ENCODE data around the gene WDTC1.
A peak's percentile ranks its signal among the peaks of the same experiment; 100 is the strongest.
"Not testable (repeated sequence)": the region's sequence is repeated elsewhere in the genome, so short reads cannot be mapped to it uniquely, and the experiment has no call there.

WDTC1 gene

DNA sequence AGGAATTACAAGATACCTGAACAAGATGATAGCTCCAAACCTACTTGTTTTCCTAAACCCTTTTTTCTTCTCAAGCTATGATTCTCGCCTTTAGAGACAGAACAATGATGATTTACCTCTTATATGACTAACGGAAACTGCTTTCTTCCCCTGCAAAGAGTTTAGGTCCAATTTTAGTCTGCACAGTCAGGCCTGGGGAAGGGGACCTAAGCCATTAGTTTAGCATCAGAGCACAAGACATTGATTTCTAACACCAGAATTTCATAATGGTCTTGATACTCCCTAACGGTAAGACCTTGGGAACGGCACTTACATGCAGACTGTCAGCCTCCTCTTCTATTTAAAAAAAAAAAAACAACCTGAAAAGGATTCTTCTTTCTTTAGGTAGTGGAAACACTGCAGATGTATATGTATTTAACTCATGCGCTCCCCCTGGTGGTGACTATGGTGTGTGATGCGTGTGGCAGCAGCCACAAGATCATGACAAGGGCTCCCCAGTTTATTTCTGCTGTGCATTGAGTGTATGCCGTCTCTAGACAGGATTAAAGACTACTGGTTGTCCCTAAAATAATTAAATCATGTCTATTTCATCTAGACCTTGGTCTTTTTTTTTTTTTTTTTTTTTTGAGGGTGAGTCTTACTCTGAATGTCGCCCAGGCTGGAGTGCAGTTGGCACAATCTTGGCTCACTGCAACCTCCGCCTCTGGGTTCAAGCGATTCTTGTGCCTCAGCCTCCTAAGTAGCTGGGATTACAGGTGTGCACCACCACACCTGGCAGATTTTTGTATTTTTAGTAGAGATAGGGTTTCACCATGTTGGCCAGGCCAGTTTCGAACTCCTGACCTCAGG, 50.2 kb downstream of the WDTC1 start:
- peak; percentile 82 for DNase-seq (ENCODE audit: low read depth)
- H3K4me3 ChIP-seq (ENCODE audit: low read length): no peak overlapping the region
- TF ChIP-seq, protein P1, sequence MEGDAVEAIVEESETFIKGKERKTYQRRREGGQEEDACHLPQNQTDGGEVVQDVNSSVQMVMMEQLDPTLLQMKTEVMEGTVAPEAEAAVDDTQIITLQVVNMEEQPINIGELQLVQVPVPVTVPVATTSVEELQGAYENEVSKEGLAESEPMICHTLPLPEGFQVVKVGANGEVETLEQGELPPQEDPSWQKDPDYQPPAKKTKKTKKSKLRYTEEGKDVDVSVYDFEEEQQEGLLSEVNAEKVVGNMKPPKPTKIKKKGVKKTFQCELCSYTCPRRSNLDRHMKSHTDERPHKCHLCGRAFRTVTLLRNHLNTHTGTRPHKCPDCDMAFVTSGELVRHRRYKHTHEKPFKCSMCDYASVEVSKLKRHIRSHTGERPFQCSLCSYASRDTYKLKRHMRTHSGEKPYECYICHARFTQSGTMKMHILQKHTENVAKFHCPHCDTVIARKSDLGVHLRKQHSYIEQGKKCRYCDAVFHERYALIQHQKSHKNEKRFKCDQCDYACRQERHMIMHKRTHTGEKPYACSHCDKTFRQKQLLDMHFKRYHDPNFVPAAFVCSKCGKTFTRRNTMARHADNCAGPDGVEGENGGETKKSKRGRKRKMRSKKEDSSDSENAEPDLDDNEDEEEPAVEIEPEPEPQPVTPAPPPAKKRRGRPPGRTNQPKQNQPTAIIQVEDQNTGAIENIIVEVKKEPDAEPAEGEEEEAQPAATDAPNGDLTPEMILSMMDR (IDR thresholded peaks at IDR 0.05; ENCODE audit: insufficient read depth, low read depth, low read length, missing control alignments): peak; percentile 86

DNA sequence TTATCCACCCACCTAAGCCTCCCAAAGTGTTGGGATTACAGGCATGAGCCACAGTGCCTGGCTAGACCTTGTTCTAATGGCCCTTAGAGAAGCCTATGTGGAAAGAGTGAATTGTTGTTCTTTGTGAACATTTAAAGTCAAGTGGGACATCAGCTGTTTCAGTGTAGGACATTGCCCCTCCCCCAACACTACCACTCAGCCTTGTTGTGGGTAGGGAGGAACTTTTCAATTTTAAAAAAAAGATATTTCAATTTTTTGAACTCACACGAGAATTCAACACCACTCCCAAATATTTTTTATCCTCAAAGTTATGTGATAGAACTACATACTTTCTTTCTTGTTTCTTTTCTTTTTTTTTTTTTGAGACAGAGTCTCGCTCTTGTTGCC, 50.8 kb downstream of the WDTC1 start:
- no peak overlapping the region for H3K4me3 ChIP-seq (ENCODE audit: low read length)
- TF ChIP-seq, protein P1 (IDR thresholded peaks at IDR 0.05; ENCODE audit: insufficient read depth, low read depth, low read length, missing control alignments): no peak
- DNase-seq (ENCODE audit: low read depth): no peak

DNA sequence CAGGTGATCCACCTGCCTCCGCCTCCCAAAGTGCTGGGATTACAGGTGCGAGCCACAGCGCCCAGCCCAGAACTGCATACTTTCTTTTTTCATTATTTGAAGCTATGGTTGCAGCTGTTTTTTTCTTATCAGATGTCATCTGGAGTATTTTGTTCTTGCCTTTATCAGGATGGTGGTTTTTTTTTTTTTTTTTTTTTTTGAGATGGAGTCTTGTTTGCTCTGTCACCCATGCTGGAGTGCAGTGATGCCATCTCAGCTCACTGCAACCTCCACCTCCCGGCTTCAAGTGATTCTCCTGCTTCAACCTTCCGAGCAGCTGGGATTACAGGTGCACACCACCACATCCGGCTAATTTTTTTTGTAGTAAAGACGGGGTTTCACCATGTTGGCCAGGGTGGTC, 51.4 kb downstream of the WDTC1 start:
- not testable (repeated sequence) for DNase-seq (ENCODE audit: low read depth)

DNA sequence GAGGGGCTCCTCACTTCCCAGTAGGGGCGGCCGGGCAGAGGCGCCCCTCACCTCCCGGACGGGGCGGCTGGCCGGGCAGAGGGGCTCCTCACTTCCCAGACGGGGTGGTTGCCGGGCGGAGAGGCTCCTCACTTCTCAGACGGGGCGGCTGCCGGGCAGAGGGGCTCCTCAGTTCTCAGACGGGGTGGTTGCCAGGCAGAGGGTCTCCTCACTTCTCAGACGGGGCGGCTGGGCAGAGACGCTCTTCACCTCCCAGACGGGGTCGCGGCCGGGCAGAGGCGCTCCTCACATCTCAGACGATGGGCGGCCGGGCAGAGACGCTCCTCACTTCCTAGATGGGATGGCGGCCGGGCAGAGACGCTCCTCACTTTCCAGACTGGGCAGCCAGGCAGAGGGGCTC, 54.7 kb downstream of the WDTC1 start:
- not testable (repeated sequence) for DNase-seq (ENCODE audit: low read depth); H3K4me3 ChIP-seq (ENCODE audit: low read length)

More for the DNA sequence above, 51.4 kb downstream of the WDTC1 start:
- not testable (repeated sequence) for H3K4me3 ChIP-seq (ENCODE audit: low read length)

DNA sequence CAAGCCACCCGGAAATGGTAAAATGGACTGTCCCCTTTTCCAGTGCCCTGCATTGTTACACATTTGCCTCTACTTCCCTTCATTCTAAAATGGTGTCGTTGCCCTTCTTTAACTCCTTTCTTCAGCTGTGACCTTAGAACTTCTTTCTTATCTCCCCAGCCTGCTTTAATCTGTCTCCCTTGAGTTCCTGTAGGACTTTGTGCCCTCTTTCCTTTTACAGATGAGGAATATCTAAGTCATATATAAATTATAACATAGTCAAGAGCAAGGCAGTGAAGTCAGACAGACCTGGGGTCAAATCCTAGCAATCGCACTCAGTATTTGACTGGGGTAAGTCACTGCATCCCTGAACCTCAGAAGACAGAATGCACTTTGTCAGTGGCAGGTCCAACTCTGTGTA, 56.1 kb downstream of the WDTC1 start:
- TF ChIP-seq, protein P1 (IDR thresholded peaks at IDR 0.05; ENCODE audit: insufficient read depth, low read depth, low read length, missing control alignments): no peak
- no peak overlapping the region for H3K4me3 ChIP-seq (ENCODE audit: low read length)
- no peak for DNase-seq (ENCODE audit: low read depth)

DNA sequence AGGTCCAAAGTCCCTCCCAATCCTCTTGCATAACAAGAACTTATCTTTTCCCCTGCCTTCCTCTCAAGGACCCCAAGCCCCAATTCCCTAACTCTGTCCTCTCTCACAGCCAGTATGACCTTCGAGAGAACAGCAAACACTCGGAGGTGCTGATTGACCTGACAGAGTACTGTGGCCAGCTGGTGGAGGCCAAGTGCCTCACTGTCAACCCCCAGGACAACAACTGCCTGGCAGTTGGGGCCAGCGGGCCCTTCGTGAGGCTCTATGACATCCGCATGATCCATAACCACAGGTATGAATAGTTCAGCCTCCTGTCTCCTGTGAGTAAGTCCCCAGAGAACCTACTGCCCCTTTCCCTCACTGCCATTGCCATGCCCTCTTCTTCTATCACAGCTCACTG, 57.7 kb downstream of the WDTC1 start:
- TF ChIP-seq, protein P1 (IDR thresholded peaks at IDR 0.05; ENCODE audit: insufficient read depth, low read depth, low read length, missing control alignments): no peak
- peak; percentile 30 for DNase-seq (ENCODE audit: low read depth)
- H3K4me3 ChIP-seq (ENCODE audit: low read length): no peak overlapping the region

DNA sequence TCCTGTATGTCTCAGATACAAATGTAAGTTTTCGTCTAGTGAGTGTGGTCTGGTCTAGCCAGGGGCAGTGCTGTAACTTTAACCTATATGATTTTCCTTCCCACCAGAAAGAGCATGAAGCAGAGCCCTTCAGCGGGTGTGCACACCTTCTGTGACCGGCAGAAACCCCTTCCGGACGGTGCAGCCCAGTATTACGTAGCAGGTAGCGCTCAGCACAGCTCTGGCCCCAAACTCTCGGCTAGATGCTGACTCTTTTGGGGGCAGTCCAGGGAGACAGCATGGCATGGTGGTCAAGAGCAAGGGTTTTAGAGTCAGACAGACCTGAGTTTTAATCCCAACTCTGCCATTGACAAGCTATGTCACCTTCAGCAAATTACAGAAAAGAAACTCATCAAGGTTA, 59.5 kb downstream of the WDTC1 start:
- no peak overlapping the region for H3K4me3 ChIP-seq (ENCODE audit: low read length)
- DNase-seq (ENCODE audit: low read depth): no peak
- TF ChIP-seq, protein P1 (IDR thresholded peaks at IDR 0.05; ENCODE audit: insufficient read depth, low read depth, low read length, missing control alignments): no peak

DNA sequence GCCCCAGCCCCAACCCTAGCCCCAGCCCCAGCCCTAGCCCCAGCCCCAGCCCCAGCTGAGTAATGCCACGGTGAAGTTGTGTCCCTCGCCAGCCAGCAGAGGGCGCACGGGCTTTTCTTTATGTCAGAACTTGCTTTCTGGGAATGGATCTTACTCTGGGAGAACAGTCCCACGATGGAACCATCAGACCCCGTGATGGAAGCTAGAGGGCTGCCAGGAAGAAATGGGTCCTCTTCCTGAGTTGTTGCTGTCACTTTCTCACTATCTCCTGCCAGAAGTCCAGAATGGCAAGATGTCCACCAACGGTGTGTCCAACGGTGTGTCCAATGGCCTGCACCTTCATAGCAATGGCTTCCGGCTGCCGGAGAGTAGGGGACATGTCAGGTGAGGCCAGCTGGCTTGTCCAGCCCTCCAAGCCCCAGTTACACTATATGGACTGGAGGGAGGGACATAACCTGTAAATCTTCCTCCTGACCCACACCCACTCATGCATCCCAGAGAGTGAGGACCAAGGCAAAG, 62.4 kb downstream of the WDTC1 start:
- DNase-seq (ENCODE audit: low read depth): peak; percentile 62
- TF ChIP-seq, protein P1 (IDR thresholded peaks at IDR 0.05; ENCODE audit: insufficient read depth, low read depth, low read length, missing control alignments): peak; percentile 72

More for the DNA sequence above, 62.4 kb downstream of the WDTC1 start:
- no peak overlapping the region for H3K4me3 ChIP-seq (ENCODE audit: low read length)
